ENCODE results near the gene NAP1L4. TPM values are rescaled to one million over a fixed set of nuclear protein-coding genes. Genes with fewer than 3 reads are reported as not detected.

NAP1L4 gene
- total RNA-seq, 2 experiments from 2014 or later, result 235 to 251 TPM

DNA sequence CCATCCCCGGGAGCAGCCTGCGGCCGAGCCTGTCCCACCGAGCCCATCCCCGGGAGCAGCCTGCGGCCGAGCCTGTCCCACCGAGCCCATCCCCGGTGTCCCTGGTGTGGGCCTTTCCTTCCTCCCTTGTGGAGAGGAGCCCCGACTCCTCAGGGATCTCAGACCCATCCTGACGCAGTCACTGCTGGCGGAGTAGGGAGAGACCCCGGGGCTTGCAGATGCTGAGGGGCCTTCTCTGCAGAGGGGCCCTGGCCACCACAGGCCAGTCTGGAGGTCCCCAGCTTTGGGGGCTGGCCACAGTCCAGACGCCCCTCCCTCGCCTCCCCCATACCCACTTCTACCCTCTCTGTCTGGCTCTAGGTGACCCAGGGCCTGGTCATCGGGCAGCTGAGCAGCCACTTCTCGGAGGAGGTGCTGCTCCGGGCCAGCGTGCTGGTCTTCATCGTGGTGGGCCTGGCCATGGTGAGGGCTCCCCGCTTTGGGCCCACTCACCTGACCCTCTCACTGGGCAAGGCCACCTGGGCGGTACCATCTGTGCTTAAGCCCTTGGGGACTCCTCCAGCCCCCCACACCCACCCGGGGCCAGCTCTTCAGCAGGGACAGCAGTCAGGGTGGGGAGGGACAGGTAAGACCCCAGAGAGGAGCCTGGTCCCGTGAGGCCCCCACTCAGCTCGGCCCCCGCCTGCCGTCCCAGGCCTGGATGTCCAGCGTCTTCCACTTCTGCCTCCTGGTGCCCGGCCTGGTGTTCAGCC, 70.2 kb downstream of the NAP1L4 start:
- ChIA-PET POLR2A (no interaction called here), CTCF (interaction anchor here (2.9 kb wide), 1 partner anchor 8 kb away, joined by 8 read pairs; no protein-coding TSS in a partner anchor)

DNA sequence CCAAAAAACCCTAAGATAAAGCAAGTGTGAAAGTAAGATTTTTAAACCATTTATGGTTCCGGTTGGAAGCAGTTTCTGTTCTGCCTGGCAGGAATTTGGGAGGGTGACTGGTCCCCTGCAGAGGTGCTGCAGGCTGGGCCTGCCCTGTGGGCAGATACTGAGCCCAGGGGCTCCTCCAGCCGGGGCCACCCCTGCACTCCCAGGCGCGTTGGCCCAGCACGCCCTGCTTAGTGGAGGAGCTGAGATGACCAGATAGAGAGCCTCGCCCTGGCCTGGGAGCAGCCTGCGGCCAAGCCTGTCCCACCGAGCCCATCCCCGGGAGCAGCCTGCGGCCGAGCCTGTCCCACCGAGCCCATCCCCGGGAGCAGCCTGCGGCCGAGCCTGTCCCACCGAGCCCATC, 70.9 kb downstream of the NAP1L4 start:
- CTCF ChIA-PET, result interaction anchor here (2.9 kb wide), 1 partner anchor 9 kb away, joined by 8 read pairs; no protein-coding TSS in a partner anchor
- POLR2A ChIA-PET, result interaction anchor here (0.6 to 0.7 kb wide), 3 partner anchors 12 to 1148 kb away, joined by 5 to 6 read pairs (median 6); no protein-coding TSS in a partner anchor

DNA sequence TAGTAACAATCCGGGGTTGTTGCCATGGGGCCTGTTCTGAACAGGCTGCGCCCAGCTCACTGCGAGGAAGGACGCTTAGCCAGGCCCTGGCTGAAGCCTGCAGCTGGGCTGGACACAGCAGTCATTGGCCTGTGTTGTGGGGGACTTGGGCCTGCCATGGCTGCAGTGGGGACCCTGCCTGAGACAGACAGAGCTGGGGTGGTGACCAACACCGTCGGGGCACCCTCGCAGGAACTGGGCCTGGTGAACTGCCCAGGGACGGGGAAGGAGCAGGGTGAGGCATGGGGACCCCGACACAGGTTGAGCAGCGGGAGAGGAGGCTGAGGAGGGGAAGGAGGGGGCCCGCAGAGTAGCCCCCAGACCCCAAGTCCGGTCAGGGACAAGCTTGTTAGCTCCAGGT, 71.8 kb downstream of the NAP1L4 start:
- ChIA-PET POLR2A (interaction anchor here (0.7 kb wide), 2 partner anchors 11 to 1147 kb away, joined by 5 to 6 read pairs; no protein-coding TSS in a partner anchor), CTCF (interaction anchor here (2.9 kb wide), 1 partner anchor 10 kb away, joined by 8 read pairs; no protein-coding TSS in a partner anchor)

DNA sequence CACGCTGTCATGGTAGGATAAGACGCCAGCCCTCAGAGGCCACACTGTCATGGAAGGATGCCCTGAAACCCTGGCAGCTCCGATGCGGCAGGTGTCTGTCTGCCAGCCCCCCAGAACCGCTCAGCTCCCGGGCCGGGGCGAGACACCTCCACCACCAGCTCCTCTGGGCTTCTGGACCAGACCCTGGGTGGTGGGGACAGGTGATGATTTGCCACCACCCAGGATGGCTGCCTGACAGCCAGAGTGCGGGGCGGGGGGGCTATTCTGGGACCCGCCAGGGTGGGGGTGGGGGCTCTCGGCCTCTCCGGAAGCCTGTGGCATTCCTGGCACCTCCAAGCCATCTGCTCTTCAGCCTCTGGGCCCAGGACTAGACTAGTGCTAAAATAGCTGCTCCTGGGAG, 72.3 kb downstream of the NAP1L4 start:
- POLR2A ChIA-PET, result no interaction called here

DNA sequence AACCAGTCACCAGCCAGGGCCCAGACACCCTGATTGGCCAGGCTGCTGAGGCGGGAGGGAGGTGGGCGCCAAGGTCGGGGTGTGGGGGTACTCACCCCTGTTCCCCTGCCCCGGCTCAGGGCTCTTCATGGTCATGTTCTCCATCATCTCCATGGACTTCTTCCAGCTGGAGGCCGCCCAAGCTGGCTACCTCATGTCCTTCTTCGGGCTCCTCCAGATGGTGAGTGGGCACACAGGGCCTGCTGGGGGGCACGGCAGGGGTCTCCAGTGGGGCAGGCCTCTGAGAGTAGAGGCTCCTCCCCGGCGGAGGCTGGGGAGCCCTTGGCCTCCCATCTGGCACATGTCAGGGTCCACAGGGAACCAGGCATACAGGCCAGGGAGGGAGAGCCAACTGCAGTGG, 72.9 kb downstream of the NAP1L4 start:
- CTCF ChIA-PET, result interaction anchor here (0.9 kb wide), 1 partner anchor 10 kb away, joined by 3 read pairs; the partner anchor contains the start of gene PHLDA2
- POLR2A ChIA-PET, result no interaction called here

More for the DNA sequence above, 72.3 kb downstream of the NAP1L4 start:
- CTCF ChIA-PET, result interaction anchor here (0.9 to 2.9 kb wide), 2 partner anchors 10 kb away, joined by 3 to 8 read pairs; partner anchors contain the start of gene PHLDA2

DNA sequence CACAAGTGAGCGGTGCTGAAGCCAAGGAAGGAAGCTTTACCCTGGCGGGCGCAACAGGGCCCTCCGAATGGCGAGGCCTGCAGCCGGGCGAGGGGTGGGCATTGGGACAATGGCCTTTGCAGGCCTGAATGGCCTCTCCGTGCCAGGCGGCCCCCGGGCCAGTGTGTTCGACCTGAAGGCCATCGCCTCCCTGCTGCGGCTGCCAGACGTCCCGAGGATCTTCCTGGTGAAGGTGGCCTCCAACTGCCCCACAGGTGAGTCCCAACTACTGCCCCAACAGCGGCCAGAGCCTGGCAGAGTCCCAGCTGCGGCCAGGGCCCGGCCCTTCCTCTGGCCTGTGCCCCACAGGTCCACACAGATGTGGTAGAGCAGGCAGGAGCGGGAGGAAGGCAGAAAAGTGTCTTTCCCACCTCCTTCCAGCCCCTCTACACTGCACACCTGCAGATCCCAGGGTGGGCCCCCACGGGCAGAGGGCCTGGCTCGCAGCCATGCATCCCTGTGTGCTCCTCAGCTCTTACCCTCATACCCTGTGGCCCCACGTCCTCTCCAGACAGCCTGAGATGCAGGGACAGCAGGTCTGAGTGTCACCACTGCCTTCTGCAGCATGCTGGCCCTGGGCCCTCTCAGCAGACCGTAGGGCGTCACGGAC, 74.2 kb downstream of the NAP1L4 start:
- ChIA-PET CTCF (interaction anchor here (1.0 to 1.1 kb wide), 2 partner anchors 12 kb away, joined by 3 to 4 read pairs; no protein-coding TSS in a partner anchor), POLR2A (interaction anchor here (1.0 kb wide), 1 partner anchor 11 kb away, joined by 3 read pairs; the partner anchor contains the start of gene PHLDA2)

DNA sequence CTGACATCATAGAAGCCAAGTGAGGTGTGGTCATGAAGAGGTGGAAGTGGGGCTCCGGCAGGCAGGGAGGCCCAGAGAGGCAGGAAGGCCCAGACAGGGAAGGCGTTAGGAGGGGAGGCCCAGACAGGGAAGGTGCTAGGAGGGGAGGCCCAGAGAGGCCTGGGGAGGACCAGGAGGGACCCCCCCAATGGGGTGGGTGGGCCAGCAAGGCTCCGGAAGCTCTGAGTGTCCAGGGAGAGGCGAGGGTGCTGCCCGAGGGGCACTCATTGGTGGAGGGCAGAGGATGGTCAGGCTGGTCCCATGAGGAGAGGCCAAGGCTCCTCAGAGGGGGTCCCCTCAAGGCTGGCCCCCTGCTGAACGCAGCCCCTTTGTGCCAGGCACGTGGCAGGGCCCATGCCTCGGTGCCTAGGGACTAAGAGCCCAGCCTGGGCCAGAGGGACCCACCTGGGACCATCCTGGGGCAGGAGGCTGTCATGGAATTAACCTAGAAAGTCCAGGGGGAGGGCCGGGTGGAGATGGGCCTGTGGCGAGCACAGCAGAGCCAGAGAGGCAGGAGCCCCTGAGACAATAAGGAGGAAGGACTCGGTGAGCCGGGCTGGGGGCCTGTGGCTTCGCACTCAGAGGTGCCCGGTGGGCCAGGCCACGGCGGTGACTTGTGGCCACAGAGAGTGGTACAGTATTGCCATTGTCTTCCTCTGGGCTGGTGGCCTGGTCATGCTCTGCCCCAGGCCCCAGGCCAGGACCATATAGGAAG, 75.1 kb downstream of the NAP1L4 start:
- POLR2A ChIA-PET, result no interaction called here
- CTCF ChIA-PET, result interaction anchor here (1.0 to 1.1 kb wide), 2 partner anchors 13 kb away, joined by 3 read pairs; no protein-coding TSS in a partner anchor

DNA sequence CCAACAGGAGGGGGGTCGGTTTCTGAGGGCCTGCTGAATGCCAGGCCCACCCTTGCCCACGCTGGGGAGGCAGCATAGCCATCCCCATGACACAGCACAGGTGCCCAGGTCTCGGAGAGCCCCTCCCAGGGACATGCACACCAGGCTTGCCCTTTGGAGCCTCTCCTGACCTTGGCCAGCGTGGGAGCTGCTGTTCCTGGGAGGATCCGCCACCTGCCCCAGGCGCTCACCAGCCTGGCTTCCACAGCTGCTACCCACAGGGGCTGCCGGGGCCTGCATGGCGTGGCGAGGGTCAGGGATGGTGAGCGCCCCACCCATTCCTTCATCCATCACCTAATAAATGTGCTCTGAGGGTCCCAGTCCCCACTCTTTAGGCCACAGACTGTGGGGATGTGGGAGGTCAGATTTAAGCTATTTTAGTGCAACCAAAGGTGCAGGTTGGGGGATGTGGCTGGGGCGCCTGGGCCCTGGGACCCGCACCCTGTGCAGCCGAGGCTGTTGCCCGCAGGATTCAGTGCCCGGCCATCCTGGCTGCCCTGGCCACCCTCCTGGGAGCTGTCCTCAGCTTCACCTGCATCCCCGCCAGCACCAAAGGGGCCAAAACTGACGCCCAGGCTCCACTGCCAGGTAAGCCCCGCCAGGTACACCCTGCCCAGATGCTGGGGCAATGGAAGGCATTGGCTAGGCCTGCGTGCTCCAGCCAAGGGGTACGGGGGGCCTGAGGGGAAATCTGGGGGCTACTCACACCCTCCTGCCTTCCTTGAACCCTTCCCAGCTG, 75.8 kb downstream of the NAP1L4 start:
- ChIA-PET POLR2A (no interaction called here), CTCF (interaction anchor here (1.0 kb wide), 1 partner anchor 12 kb away, joined by 3 read pairs; no protein-coding TSS in a partner anchor)

DNA sequence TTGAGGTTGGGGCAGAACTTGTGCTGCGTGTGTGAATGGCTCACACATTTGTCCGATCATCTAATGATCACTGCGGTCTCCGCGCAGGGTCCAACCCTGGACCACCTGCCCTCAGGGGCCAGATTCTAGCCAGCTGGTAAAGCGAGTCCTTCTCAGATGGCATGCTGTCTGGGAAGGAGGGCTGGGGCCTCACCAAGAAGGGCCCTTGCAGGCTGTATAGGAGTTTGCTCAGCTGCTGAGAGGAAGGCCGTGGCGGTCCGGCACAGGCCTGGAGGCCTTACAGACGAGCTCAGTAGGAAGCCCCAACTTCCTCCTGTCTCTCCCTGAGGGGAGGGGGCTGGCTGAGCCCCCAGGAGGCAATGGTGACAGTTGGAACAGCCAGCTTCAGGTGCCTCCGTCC, 76.7 kb downstream of the NAP1L4 start:
- POLR2A ChIA-PET, result no interaction called here
- CTCF ChIA-PET, result no interaction called here

DNA sequence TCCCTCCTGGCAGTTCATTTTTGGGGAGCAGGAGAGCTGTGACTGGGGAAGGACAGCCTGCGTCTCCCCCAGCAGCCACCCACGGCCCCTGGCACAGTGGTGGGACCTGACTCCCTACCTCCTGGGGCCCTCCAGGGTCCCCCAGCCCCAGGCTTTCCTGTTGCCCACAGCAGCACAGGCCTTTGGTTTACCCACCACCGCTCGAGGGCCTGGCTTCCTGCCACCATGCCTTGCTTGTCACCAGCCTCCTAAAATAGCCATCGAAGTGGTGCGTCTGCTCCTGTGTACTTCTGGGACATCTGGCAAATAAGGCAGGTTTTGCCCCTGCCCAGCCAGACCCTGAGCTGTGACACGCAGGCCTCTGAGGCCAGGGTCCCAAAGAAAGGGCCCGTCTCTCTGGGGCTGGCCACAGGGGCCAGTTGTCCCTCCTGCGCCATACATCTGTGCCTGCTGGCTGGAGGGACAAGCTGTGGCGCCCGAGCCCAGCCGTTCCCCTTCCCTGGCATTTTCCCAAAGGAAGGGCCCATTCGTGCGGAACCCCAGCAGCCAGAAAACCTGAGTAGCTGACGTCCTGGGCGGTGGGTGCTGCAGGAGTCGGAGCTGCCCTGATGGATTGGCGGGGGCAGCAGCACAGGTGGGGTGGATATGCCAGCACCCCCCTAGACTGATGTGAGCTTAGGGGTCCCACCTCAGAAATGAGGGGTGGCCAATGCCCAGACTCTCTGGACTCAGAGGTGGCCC, 77.5 kb downstream of the NAP1L4 start:
- CTCF ChIA-PET, result interaction anchor here (1.9 kb wide), 1 partner anchor 23 kb away, joined by 6 read pairs; no protein-coding TSS in a partner anchor

DNA sequence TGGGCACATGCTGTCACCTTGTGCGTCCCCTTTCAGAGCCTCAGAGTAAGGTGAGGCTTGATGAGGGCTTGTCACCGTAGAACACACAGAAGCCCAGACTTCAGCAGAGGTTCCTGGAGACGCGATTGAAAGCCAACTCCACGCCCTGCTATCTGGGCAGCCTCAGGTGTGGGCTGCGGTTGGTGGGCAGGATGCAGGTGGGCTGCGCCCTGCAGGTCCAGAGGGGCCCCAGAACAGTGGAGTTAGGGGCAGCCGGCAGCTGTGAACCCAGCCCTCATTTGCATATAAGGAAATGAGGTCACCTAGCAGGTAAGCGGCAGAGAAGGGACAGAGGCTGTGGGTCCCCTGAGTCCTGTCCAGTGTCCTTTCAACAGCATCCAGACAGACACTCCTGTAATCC, 78.4 kb downstream of the NAP1L4 start:
- POLR2A ChIA-PET, result interaction anchor here (1.0 kb wide), 1 partner anchor 15 kb away, joined by 4 read pairs; the partner anchor contains the start of gene PHLDA2
- CTCF ChIA-PET, result interaction anchor here (1.9 kb wide), 1 partner anchor 22 kb away, joined by 6 read pairs; no protein-coding TSS in a partner anchor

More for the DNA sequence above, 77.5 kb downstream of the NAP1L4 start:
- POLR2A ChIA-PET, result no interaction called here

DNA sequence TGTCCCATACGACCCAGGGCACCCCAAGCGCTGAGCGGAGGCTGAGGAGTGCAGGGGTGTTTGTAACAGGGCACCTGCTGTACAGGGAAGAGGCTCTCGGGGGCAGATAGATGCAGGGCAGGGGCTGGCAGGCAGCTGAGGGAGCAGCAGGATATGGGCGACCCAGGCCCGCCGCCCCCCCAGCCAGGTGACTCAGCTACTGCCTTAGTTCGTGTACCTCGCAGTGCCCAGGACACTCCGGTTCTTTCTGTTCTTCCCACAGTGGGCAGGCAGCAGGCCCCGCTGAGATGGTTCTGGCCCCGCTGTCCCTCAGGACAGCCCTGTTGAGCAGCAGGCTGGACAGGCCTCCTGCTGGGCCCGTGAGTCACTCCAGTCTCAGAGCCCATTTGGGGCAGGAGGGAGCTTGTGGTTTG, 79.1 kb downstream of the NAP1L4 start:
- CTCF ChIA-PET, result interaction anchor here (1.9 kb wide), 1 partner anchor 21 kb away, joined by 6 read pairs; no protein-coding TSS in a partner anchor
- POLR2A ChIA-PET, result interaction anchor here (1.0 kb wide), 1 partner anchor 16 kb away, joined by 4 read pairs; the partner anchor contains the start of gene PHLDA2

DNA sequence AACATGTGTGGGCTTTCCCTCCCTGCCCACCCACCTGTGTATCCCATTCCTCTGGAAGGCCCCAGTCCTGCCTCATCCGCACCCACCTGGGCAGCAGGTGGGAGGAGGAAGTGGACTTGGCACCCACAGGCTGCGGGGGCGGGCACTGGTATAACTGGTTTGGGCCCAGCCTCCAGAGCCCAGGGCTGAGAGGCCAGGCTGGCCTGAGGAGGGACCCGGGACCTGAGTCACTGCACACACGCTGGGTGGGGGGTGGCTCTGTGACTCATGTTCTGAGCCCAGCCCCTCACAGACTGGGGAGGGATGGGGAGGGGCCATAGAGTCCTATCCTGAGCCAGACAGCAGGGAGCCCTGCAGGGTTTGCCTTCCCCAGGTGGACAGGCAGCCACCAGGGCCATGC, 79.6 kb downstream of the NAP1L4 start:
- POLR2A ChIA-PET, result no interaction called here
- CTCF ChIA-PET, result interaction anchor here (1.3 kb wide), 1 partner anchor 100 kb away, joined by 3 read pairs; no protein-coding TSS in a partner anchor

DNA sequence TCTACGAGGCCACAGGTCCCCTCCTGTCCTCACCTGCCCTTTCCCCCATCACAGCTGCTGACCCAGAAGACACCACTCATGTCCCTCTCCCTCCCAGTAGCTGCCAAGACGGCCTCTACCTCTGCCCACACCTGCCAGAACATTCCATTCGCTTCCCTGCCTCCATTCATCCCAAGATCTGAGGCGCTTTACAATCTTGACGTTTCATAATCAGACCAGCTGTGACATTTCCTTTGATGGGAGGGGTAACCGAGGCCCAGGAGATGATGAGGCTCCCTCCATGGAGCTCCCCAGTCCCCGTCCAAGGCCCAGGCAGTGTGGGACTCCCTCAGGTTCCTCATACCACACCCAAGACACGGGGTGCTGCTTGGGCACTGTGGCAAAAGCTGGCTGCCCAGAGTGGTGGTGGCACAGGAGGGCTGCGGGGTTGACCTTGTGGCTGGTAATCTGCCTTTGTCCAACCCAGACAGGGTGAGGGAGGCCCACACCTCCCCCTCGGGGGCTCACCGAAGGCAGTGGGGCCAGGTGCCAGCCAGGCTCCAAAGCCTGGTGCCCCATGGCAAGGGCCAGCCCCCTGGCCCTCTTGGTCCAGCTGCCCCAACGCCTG, 80.2 kb downstream of the NAP1L4 start:
- POLR2A ChIA-PET, result no interaction called here
- CTCF ChIA-PET, result interaction anchor here (1.3 kb wide), 1 partner anchor 101 kb away, joined by 3 read pairs; no protein-coding TSS in a partner anchor

DNA sequence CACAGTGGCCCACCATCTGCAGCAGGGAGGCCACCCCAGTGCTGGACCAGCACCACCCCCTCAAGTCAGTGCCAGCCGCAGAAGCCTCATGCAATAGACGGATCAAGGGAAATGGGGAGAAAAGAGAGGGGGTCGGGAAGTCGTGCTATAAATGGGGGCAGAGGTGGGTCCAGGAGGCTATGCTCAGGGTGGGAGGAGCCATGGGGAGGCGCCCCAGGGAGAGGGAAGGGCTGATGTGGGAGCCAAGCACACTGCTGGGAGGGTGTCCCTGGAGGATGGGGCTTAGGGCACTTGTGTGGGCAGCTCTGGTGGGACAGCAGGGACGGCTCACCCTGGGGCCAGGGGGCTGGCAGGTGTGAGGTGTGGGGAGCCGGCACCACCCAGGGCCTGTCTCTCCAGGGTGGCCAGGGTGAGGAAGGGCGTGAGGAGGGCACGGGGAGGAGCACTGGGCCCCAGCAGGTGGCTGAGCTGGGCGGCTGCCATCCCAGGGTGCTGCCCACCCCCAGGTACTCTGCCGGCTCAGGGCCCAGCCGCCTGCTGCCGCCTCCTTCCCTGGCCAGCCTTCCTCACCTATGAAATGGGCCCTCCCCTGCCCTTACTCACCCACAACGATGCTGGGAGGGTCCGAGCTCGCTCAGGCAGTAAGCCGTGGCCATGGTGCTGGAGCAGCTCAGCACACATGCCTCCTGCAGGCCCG, 80.9 kb downstream of the NAP1L4 start:
- POLR2A ChIA-PET, result no interaction called here

DNA sequence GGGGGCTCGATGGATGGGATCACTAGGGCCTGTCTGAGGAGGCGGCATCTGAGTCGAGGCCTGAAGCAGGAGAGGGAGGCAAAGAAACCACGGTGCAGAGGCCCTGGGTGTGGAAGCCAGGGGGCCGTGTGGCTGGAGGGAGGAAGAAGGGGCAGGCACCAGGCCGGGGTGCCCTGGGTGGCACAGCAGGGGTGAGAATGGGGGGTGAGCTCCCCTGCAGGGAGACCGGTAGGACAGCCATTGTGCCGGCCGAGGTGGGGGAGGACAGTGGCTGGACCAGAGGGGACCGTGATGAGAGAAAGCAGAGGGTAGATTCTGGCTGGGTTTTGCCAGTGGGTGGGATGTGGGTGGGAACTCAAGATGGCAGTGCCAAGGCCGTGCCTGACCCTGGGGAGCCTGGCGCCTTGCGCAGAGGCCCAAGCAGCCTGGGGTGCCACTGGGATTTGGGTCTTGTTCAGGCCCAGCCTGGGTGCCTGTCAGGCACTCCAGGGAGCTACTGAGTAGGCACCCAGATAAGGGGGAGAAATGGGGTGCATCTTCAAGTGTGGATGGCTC, 81.7 kb downstream of the NAP1L4 start:
- ChIA-PET POLR2A (no interaction called here), CTCF (no interaction called here)

More for the DNA sequence above, 80.9 kb downstream of the NAP1L4 start:
- CTCF ChIA-PET, result interaction anchor here (1.3 kb wide), 1 partner anchor 102 kb away, joined by 3 read pairs; no protein-coding TSS in a partner anchor
